ENCODE data around the gene GAGE12D. TPM values are rescaled to one million over a fixed set of nuclear protein-coding genes. Genes with fewer than 3 reads are reported as not detected.
"Not testable (repeated sequence)": the region's sequence is repeated elsewhere in the genome, so short reads cannot be mapped to it uniquely, and the experiment has no call there.

The GAGE12D gene, protein sequence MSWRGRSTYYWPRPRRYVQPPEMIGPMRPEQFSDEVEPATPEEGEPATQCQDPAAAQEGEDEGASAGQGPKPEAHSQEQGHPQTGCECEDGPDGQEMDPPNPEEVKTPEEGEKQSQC
- total RNA-seq: not detected in 2 replicates

DNA sequence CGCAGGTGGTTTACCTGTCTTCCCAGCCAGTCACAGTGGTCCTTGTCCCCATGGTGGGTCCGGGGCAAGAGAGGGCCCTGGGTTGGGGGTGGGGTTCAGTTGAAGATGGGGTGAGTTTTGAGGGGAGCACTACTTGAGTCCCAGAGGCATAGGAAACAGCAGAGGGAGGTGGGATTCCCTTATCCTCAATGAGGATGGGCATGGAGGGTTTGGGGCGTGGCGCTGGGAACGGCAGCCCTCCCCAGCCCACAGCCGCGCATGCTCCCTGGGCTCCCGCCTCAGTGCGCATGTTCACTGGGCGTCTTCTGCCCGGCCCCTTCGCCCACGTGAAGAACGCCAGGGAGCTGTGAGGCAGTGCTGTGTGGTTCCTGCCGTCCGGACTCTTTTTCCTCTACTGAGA is at the start of gene GAGE12D:
GAGE12D (plus strand) TSS at position 301 of the 400 bp plus-strand sequence. CDS start 1,155 bp downstream, outside the sequence.
- intact Hi-C loops (cut with micrococcal nuclease): not testable (repeated sequence)

DNA sequence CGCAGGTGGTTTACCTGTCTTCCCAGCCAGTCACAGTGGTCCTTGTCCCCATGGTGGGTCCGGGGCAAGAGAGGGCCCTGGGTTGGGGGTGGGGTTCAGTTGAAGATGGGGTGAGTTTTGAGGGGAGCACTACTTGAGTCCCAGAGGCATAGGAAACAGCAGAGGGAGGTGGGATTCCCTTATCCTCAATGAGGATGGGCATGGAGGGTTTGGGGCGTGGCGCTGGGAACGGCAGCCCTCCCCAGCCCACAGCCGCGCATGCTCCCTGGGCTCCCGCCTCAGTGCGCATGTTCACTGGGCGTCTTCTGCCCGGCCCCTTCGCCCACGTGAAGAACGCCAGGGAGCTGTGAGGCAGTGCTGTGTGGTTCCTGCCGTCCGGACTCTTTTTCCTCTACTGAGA is 9.7 kb upstream of the GAGE12D start, which contains the start of gene GAGE12C:
GAGE12C (plus strand) TSS at position 301 of the 400 bp plus-strand sequence. CDS start 1,155 bp downstream, outside the sequence.
- intact Hi-C loops (cut with micrococcal nuclease): not testable (repeated sequence)

DNA sequence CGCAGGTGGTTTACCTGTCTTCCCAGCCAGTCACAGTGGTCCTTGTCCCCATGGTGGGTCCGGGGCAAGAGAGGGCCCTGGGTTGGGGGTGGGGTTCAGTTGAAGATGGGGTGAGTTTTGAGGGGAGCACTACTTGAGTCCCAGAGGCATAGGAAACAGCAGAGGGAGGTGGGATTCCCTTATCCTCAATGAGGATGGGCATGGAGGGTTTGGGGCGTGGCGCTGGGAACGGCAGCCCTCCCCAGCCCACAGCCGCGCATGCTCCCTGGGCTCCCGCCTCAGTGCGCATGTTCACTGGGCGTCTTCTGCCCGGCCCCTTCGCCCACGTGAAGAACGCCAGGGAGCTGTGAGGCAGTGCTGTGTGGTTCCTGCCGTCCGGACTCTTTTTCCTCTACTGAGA is 9.5 kb downstream of the GAGE12D start, which contains the start of gene GAGE12E:
GAGE12E (plus strand) TSS at position 301 of the 400 bp plus-strand sequence. CDS start 1,155 bp downstream, outside the sequence.
- intact Hi-C loops (cut with micrococcal nuclease): not testable (repeated sequence)

DNA sequence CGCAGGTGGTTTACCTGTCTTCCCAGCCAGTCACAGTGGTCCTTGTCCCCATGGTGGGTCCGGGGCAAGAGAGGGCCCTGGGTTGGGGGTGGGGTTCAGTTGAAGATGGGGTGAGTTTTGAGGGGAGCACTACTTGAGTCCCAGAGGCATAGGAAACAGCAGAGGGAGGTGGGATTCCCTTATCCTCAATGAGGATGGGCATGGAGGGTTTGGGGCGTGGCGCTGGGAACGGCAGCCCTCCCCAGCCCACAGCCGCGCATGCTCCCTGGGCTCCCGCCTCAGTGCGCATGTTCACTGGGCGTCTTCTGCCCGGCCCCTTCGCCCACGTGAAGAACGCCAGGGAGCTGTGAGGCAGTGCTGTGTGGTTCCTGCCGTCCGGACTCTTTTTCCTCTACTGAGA is 19.0 kb downstream of the GAGE12D start, which contains the start of gene GAGE12F:
GAGE12F (plus strand) TSS at position 301 of the 400 bp plus-strand sequence. CDS start 1,155 bp downstream, outside the sequence.
- intact Hi-C loops (cut with micrococcal nuclease): not testable (repeated sequence)

DNA sequence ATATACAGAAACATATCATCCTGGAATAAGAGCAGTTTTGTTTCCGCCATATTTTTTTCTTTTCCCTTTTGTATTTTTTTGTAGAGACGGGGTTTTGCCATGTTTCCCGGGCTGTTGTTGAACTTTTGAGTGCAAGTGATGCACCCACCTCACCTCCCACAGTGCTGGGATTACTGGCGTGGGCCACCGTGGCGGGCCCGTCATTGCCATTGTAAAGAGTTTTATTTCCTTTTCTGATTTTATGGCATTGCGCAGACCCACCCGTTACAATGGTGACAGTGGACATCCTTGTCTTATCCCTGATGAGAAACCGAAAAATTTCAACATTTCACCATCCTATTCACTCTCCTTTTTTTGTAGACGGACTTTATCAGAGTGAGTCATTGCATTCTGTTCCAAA is 27.2 kb downstream of the GAGE12D start:
- intact Hi-C loops (cut with micrococcal nuclease): not testable (repeated sequence)

DNA sequence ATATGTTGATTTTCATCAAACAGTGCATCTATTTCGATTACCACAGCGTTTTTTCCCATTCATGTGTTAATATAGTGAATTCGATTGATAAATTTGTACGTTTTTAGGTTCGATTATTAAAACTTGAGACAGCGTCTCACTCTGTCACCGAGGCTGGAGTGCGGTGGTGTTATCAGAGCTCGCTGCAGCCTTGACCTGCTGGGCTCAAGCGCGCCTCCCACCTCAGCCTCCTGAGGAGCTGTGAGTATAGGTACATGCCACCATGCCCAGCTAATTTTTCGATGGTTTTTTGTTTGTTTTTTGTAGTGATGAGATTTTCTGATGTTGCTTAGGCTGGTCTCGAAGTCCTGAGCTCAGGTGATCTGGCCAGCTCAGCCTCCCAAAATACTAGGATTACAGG is 27.6 kb downstream of the GAGE12D start:
- intact Hi-C loops (cut with micrococcal nuclease): not testable (repeated sequence)

DNA sequence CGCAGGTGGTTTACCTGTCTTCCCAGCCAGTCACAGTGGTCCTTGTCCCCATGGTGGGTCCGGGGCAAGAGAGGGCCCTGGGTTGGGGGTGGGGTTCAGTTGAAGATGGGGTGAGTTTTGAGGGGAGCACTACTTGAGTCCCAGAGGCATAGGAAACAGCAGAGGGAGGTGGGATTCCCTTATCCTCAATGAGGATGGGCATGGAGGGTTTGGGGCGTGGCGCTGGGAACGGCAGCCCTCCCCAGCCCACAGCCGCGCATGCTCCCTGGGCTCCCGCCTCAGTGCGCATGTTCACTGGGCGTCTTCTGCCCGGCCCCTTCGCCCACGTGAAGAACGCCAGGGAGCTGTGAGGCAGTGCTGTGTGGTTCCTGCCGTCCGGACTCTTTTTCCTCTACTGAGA is 28.6 kb downstream of the GAGE12D start, which contains the start of gene GAGE12G:
GAGE12G (plus strand) TSS at position 301 of the 400 bp plus-strand sequence. CDS start 1,155 bp downstream, outside the sequence.
- intact Hi-C loops (cut with micrococcal nuclease): not testable (repeated sequence)

DNA sequence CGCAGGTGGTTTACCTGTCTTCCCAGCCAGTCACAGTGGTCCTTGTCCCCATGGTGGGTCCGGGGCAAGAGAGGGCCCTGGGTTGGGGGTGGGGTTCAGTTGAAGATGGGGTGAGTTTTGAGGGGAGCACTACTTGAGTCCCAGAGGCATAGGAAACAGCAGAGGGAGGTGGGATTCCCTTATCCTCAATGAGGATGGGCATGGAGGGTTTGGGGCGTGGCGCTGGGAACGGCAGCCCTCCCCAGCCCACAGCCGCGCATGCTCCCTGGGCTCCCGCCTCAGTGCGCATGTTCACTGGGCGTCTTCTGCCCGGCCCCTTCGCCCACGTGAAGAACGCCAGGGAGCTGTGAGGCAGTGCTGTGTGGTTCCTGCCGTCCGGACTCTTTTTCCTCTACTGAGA is 38.1 kb downstream of the GAGE12D start, which contains the start of gene GAGE12H:
GAGE12H (plus strand) TSS at position 301 of the 400 bp plus-strand sequence. CDS start 1,155 bp downstream, outside the sequence.
- intact Hi-C loops (cut with micrococcal nuclease): not testable (repeated sequence)

DNA sequence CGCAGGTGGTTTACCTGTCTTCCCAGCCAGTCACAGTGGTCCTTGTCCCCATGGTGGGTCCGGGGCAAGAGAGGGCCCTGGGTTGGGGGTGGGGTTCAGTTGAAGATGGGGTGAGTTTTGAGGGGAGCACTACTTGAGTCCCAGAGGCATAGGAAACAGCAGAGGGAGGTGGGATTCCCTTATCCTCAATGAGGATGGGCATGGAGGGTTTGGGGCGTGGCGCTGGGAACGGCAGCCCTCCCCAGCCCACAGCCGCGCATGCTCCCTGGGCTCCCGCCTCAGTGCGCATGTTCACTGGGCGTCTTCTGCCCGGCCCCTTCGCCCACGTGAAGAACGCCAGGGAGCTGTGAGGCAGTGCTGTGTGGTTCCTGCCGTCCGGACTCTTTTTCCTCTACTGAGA is 47.7 kb downstream of the GAGE12D start, which contains the start of gene GAGE2A:
GAGE2A (plus strand) TSS at position 301 of the 400 bp plus-strand sequence. CDS start 1,155 bp downstream, outside the sequence.
- intact Hi-C loops (cut with micrococcal nuclease): not testable (repeated sequence)

DNA sequence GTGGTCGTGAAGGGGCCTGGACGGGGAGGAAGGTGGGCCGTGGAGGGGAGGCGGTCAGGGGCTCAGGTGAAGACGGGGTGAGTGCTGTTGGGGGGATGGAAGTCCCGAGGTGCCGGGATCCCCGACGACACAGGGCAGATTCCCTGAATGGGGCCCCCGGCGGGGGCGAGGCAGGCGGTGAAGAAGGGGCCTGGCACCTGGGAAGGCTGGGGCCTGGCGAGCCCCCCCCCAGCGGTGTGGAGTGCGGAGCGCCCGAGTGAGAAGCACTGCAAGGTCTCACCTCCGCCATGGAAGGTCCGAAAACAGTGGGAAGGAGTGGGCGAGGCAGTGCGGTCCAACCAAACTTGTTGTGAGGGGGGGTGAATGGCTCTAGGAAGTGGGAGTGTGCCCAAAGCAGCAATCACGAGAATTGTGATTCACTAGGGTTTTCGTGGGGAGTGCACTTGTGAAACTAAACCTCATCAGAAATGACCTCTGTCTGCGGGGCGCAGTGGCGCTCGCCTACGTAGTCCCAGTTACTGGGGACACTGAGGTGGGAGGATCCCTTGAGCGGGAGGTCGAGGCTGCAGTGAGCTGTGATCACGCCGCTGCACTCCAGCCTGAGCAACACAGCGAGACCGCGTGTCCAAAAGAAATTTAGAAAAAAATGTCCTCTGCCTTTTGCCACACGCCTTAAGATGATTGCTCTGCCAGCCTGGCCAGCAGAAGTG is 48.4 kb downstream of the GAGE12D start:
- intact Hi-C loops (cut with micrococcal nuclease): not testable (repeated sequence)

DNA sequence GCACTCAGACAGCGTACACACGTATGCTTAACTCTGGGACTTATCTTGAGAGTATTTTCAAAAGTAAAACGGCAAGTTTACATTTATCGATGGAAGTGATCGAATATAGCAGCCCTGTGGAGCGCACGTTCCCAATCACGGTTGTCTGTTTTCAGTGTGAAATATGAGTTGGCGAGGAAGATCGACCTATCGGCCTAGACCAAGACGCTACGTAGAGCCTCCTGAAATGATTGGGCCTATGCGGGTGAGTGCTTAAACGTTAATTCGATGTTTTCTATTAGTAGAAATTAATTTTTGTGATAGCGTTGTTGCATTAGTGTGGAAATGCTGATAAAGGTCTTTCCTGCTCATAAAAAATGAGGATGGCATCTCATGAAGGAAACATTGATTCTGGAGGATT is 49.0 kb downstream of the GAGE12D start:
- intact Hi-C loops (cut with micrococcal nuclease): not testable (repeated sequence)

Other genes with a start within 250 kb of the GAGE12D start
- gene GAGE10, start 238.1 kb upstream of the GAGE12D start, total RNA-seq: not detected in 2 replicates
- gene GAGE12J, start 219.7 kb upstream of the GAGE12D start, total RNA-seq: not detected in 2 replicates
- gene GAGE13, start 210.2 kb upstream of the GAGE12D start, total RNA-seq: not detected in 2 replicates
- gene GAGE12C, start 9.6 kb upstream of the GAGE12D start, total RNA-seq: not detected in 2 replicates
- gene GAGE12E, start 9.6 kb downstream of the GAGE12D start, total RNA-seq: not detected in 2 replicates
- not detected in 2 replicates for gene GAGE12F, start 19.1 kb downstream of the GAGE12D start, total RNA-seq
- not detected in 2 replicates for gene GAGE12G, start 28.7 kb downstream of the GAGE12D start, total RNA-seq
- not detected in 2 replicates for gene GAGE12H, start 38.2 kb downstream of the GAGE12D start, total RNA-seq
- gene GAGE2A, start 47.8 kb downstream of the GAGE12D start, total RNA-seq: not detected in 2 replicates
- not detected in 2 replicates for gene GAGE1, start 57.3 kb downstream of the GAGE12D start, total RNA-seq
- gene PAGE1, start 154.3 kb downstream of the GAGE12D start, total RNA-seq: not detected in 2 replicates